NCI-H146 (cell line): Measurements from ENCODE around the gene SYNM.

Experiments
- DNase-seq: peaks from one replicate; lab custom pipeline; 2025; lab: John Stamatoyannopoulos, UW

SYNM gene

GRCh38 chr15:99168601-99169580 is 64.0 kb downstream of the SYNM start:
- no peak for DNase-seq

- DNase-seq, result no peak
Observed at GRCh38 chr15:99169769-99170311, 65.0 kb downstream of the SYNM start.

DNA sequence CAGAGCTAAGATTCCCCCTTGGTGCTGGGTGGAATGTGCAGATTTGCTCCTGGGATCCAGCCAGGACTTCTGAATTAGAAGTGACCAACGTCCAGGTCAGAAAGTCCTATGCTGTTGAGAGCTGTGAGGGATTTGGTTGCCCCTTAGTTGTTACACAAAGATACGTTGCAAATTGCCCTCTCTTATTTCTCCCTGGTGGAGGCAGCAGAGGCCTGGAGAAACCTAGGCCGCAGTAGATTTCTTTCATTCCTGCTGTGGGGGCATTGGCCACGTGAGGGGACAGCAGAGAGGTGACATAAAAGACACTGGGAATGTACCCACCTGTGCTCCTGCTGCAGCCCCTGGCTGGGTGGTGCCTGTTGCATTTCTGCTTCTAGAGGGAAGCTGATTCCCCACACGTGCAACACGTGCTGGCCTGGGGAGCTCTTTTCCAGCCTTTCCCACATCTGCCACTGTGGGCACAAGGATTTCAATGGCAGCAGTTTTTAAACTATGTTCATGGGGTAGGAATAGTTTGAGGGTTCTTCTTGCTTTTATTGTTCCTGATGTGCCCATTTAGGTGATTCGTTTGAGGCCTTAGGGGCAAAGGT is 65.7 kb downstream of the SYNM start:
- no peak for DNase-seq

DNA sequence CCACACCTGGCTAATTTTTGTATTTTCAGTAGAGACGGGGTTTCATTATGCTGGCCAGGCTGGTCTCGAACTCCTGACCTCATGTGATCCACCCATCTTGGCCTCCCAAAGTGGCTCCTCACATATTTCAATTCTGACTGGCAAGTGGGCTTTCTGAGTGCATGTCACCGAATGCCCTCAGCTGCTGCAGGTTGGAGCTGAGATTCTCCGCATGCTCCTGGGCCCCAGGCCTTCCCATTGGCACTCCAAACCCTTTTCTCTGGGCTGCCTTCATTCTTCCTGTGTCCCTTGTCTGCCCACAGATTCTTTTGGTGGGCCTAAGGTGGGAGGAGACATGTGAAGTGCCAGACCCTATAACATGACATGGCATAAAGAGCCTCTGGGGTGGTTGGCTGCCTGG is 67.3 kb downstream of the SYNM start:
- DNase-seq, result no peak

GRCh38 chr15:99172989-99173388 is 68.1 kb downstream of the SYNM start:
- no peak for DNase-seq

- no peak for DNase-seq
Observed at GRCh38 chr15:99174567-99175395, 69.9 kb downstream of the SYNM start.

DNA sequence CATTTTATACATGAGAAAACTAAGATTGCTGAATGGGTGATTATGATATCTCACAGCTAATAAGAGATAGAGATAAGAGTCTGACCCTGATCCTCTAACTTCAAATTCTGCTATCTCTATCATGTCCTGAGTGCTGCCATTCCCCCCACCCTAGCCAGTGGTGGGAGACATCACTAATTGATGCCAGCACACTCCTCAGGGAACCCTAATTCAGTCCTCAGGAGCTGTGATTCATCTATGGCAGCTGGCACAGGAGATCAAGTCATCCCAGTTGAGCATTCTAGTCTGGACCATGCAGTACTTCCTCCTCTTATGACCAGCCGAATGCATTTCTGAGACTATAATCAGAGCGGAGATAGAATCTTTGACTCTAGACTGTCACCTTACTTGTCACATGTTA is 71.9 kb downstream of the SYNM start:
- no peak for DNase-seq

GRCh38 chr15:99177679-99178078 is 72.8 kb downstream of the SYNM start:
- no peak for DNase-seq

GRCh38 chr15:99180086-99180963 is 75.4 kb downstream of the SYNM start:
- DNase-seq, result peak; percentile 34

- no peak for DNase-seq
Observed at GRCh38 chr15:99180964-99181306, 76.1 kb downstream of the SYNM start.

- peak; percentile 67 for DNase-seq
Observed at GRCh38 chr15:99181545-99181971, 76.7 kb downstream of the SYNM start.

DNA sequence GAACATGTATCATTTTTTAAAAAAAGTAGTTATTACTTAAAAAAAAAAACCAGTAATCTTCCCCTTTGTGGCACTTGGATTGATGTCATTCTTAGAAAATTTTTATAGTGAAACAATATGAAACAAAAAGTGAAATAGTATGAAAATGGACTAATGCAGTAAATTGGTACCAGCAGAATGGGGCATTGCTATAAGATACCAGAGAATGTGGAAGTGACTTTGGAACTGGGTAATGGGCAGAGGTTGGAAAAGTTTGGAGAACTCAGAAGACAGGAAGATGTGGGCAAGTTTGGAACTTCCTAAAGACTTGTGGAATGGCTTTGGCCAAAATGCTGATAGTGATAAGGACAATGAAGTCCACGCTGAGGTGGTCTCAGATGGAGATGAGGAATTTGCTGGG is 77.9 kb downstream of the SYNM start:
- no peak for DNase-seq
